HG02870 (cell line): ENCODE results near the gene HENMT1.
"Not testable (repeated sequence)": the region's sequence is repeated elsewhere in the genome, so short reads cannot be mapped to it uniquely, and the experiment has no call there.

ENCODE experiments used
- ATAC-seq: cut with Tn5 transposase; IDR thresholded peaks from one replicate; pipeline ENCODE4 v1.9.1; 2021; ENCODE audit warnings: mild to moderate bottlenecking, moderate library complexity; ENCODE audit not compliant: unreplicated experiment

Gene HENMT1

GRCh38 chr1:108661030-108661609 is at the start of gene HENMT1:
Gene HENMT1, minus strand, starts transcription at chr1:108661093. Its CDS starts 1,209 bp downstream, at chr1:108659884.
- peak; percentile 66 for ATAC-seq

- ATAC-seq: no peak
Measured at GRCh38 chr1:108708691-108709660, 48.1 kb upstream of the HENMT1 start.

GRCh38 chr1:108706643-108707042 is 45.8 kb upstream of the HENMT1 start:
- no peak for ATAC-seq

GRCh38 chr1:108704496-108704895 is 43.6 kb upstream of the HENMT1 start:
- no peak for ATAC-seq

GRCh38 chr1:108703939-108704338 is 43.0 kb upstream of the HENMT1 start:
- ATAC-seq: no peak

GRCh38 chr1:108702109-108702508 is 41.2 kb upstream of the HENMT1 start:
- not testable (repeated sequence) for ATAC-seq

GRCh38 chr1:108701176-108701849 is 40.4 kb upstream of the HENMT1 start:
- ATAC-seq: no peak

GRCh38 chr1:108699375-108700332 is 38.8 kb upstream of the HENMT1 start:
- ATAC-seq: no peak

- ATAC-seq: no peak
Measured at GRCh38 chr1:108695535-108695934, 34.6 kb upstream of the HENMT1 start.

- peak; percentile 63 for ATAC-seq
Measured at GRCh38 chr1:108692724-108693655, 32.1 kb upstream of the HENMT1 start.

- peak; percentile 90 for ATAC-seq
Measured at GRCh38 chr1:108691942-108692723, 31.2 kb upstream of the HENMT1 start, which contains the start of gene PRPF38B. Gene PRPF38B, plus strand, starts transcription at chr1:108692310. Its CDS starts 282 bp downstream, at chr1:108692592.

- ATAC-seq: no peak
Measured at GRCh38 chr1:108691128-108691941, 30.4 kb upstream of the HENMT1 start.

- no peak for ATAC-seq
Measured at GRCh38 chr1:108686614-108687313, 25.9 kb upstream of the HENMT1 start.

- no peak for ATAC-seq
Measured at GRCh38 chr1:108685529-108685928, 24.6 kb upstream of the HENMT1 start.

GRCh38 chr1:108681701-108682100 is 20.8 kb upstream of the HENMT1 start:
- not testable (repeated sequence) for ATAC-seq

- ATAC-seq: no peak
Measured at GRCh38 chr1:108679586-108680213, 18.8 kb upstream of the HENMT1 start.
